ENCODE data around the gene PSMC1.
A peak's percentile ranks its signal among the peaks of the same experiment; 100 is the strongest.

PSMC1 gene

GRCh38 chr14:90276646-90277367 lies 20.5 kb downstream of the PSMC1 start:
- peak; percentile 39 for DNase-seq

- no peak for DNase-seq
Observed at GRCh38 chr14:90277581-90278198, 21.3 kb downstream of the PSMC1 start.

- no peak for DNase-seq
Observed at GRCh38 chr14:90278199-90279175, 22.1 kb downstream of the PSMC1 start.

GRCh38 chr14:90280096-90280495 lies 23.7 kb downstream of the PSMC1 start:
- DNase-seq: no peak

- DNase-seq: no peak
Observed at GRCh38 chr14:90281261-90281660, 24.9 kb downstream of the PSMC1 start.

GRCh38 chr14:90281756-90282155 lies 25.4 kb downstream of the PSMC1 start:
- no peak for DNase-seq

- no peak for DNase-seq
Observed at GRCh38 chr14:90287791-90288190, 31.4 kb downstream of the PSMC1 start.

GRCh38 chr14:90288651-90289355 lies 32.5 kb downstream of the PSMC1 start:
- no peak for DNase-seq

GRCh38 chr14:90290337-90291011 lies 34.1 kb downstream of the PSMC1 start:
- DNase-seq: no peak

GRCh38 chr14:90291699-90292098 lies 35.3 kb downstream of the PSMC1 start:
- DNase-seq: no peak

GRCh38 chr14:90293766-90294730 lies 37.7 kb downstream of the PSMC1 start:
- no peak for DNase-seq

GRCh38 chr14:90294872-90295271 lies 38.5 kb downstream of the PSMC1 start:
- no peak for DNase-seq

GRCh38 chr14:90295870-90296516 lies 39.6 kb downstream of the PSMC1 start:
- no peak for DNase-seq

- DNase-seq: no peak
Observed at GRCh38 chr14:90296641-90297040, 40.3 kb downstream of the PSMC1 start.

GRCh38 chr14:90297876-90298629 lies 41.7 kb downstream of the PSMC1 start:
- no peak for DNase-seq

GRCh38 chr14:90299408-90299807 lies 43.1 kb downstream of the PSMC1 start:
- DNase-seq: no peak

- no peak for DNase-seq
Observed at GRCh38 chr14:90300611-90301047, 44.3 kb downstream of the PSMC1 start.

- DNase-seq: no peak
Observed at GRCh38 chr14:90301122-90301521, 44.8 kb downstream of the PSMC1 start.

GRCh38 chr14:90301668-90302090 lies 45.3 kb downstream of the PSMC1 start:
- no peak for DNase-seq

Measured in activated CD4-positive, alpha-beta T cell treated with anti-CD3 and anti-CD28 coated beads for 48 hours (primary cell).